GM21367 (cell line): ENCODE data around the gene MTRF1.
A peak's percentile ranks its signal among the peaks of the same experiment; 100 is the strongest.

Source experiments
- ATAC-seq: cut with Tn5 transposase; IDR thresholded peaks from one replicate; pipeline ENCODE4 v1.9.1; 2021; ENCODE audit not compliant: unreplicated experiment

MTRF1 gene

DNA sequence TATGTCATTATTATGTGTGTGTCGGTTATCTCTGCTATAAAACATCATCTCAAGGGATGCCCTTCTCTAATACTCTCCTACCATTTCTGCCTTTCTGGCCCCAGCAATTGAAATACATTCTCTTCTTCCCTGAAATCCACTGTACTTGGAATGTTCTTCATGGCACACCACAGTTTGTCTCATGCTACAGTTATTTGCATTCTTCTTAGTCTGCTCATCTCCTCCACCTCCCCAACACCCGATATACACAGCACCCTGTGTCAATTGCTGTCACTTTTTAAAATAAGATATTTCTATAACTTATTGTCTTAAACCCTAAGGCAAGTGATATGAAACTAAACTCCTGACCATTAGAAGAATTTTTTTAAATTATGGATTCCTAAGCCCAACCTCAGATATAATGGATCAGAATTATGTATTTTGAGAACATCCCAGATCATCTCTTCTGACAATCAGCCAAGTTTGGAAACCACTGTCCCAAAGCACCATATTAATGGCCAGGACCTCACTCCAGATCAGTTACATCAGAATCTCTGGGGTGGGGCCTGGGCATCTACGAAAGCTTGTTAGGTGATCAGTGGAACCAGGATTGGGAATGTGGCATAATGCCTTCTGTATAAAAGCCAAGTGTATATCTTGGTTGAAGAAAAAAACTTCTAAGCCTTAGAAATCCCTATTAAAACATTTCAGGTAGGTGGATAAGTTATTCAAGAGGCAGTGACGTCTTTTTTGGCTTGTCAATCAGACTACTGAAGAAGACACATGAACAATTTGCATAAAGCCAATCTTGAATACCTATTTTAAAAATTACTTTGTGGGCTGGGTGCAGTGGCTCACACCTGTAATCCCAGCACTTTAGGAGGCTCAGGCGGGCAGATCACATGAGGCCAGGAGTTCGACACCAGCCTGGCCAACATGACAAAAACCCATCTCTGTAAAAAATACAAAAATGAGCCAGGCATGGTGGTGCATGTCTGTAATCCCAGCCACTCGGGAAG is 39.0 kb downstream of the MTRF1 start:
- ATAC-seq: no peak

DNA sequence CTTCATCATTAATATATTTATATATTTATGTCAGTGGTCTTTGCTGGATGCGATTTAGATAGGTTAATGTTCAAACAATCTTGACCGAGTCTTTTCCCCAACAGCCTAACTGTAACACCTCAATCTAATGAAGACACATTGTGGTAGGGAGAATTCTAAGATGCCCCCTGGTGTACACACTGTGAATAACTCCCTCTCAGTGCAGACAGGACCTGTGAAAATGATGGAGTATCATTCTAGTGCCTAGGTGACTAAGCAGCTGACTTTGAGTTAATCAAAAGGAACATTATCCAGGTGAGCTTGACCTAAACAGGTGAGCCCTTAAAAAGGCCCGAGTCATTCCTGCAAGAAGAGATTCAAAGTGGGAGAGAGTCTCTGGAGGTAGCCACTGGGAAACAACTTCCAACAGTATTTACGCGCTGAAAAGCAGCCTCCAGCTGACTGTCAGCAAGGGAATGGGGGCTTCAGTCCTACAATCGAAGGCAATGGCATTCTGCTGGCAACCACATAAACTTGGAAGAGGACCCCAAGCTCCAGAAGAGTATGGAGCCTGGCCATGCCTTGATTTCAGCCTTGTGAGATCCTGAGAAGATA is 41.0 kb downstream of the MTRF1 start:
- ATAC-seq: no peak

DNA sequence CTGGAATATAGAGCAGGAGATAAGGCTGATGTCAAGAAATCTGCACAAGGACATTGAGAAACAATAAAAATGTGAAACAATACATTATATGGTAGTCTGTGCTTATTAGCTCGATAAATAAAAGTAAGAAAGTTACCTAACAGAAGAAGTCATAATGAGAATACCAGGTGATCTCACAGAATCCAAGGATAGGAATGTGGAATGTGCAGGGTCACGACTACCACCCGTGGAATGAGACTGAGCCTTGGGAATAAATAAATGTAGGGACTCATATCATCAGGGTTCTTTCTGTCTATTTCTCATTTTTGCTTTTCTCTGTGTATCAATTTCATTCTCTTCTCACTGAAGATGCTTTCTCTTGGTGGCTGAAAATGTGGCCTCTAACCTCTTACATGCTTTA is 43.0 kb downstream of the MTRF1 start:
- ATAC-seq: no peak

DNA sequence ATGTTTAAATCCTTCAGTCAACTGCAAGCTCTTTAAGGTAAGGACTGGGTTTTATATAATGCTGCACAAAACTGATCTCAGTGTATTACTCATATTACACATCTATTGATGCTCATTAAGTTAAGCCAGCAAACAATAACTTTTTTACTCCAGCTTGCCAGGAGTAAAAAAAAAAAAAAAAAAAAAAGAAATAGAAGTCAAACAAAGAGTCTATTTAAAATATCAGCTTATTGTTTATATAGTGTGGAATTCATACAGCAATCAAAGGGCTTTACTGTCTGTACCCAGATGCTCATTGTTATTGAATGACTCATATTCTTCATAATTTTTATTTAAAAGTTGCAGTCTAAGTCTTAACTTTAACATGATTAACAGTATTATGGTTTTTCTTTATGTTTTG is 47.2 kb downstream of the MTRF1 start:
- no peak for ATAC-seq

DNA sequence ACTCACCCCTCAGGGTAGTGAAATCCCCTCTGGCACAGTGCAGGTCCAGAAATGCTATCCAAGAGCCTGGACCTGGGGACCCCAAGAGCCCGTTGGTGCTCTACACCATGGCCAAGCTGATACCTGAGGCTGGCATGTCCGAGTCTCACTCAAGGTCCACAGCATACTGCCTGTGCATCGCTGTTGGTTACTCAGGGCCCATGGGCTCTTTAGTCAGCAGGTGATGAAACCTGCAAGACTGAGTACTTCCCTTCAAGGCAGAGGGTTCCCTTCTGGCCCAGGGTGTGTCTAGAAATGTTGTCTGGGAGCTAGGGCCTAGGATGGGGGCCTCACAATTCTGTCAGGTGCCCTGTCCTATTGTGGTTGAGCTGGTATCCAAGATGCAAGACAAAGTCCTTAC is 49.5 kb downstream of the MTRF1 start:
- no peak for ATAC-seq

DNA sequence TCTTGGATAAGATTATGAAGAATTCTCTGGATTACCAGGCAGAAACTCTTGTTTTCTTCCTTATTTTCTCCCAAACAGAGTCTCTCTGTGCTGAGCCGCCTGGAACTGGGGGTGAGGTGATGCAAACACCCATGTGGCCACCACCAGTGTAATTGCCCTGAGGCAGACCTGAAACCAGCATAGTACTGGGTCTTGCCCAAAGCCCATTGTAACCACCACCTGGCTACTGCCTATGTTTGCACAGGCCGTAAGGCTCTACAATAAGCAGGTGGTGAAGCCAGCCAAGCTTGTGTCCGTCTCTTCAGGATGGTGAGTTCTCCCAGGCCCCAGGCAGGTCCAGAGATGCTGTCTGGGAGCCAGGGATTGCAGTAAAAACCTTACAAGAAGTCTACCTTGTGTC is 50.1 kb downstream of the MTRF1 start:
- no peak for ATAC-seq

DNA sequence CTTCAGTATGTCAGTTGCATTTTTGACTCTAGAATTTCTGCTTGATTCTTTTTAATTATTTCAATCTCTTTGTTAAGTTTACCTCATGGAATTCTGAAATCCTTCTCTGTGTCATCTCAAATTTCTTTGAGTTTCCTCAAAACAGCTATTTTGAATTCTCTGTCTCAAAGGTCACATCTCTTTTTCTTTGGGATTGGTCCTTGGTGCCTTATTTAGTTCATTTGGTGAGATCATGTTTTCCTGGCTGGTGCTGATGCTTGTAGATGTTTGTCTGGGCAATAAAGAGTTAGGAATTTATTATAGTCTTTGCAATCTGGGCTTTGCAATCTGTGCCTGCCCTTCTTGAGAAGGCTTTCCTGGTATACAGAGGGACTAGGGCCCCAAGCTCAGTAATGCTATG is 50.5 kb downstream of the MTRF1 start:
- ATAC-seq: no peak

DNA sequence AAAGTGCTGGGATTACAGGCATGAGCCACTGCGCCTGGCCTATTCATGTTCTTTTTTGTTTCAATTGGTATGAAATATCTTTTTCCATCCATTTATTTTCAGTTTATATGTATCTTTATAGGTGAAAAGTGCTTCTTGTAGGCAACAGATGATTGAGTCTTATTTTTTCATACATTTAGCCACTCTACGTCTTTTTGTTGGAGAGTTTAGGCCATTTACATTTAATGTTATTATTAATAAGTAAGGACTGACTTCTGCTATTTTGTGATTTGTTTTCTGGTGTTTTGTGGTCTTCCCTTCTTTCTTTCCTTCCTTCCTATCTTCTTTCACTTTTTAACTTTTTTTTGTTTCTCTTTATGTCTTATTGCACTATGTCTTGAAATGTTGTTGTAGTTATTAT is 52.3 kb downstream of the MTRF1 start:
- no peak for ATAC-seq

DNA sequence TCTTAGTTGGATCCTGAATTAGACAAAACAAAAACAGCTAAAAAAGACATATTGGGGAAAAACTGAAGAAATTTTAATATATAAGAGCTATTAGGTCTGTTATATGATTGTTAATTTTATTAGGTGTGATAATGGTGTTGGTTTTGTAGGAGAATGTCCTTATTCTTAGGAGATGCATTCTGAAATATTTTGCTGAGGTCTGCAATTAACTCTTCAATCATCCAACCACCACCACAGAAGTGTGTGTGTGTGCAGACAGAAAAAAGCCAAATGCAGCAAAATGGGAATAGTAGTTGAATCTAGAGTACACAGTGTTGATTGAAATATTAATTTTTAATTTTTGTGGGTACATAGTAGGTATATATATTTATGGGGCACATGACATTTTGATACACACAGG is 56.9 kb downstream of the MTRF1 start:
- ATAC-seq: no peak

DNA sequence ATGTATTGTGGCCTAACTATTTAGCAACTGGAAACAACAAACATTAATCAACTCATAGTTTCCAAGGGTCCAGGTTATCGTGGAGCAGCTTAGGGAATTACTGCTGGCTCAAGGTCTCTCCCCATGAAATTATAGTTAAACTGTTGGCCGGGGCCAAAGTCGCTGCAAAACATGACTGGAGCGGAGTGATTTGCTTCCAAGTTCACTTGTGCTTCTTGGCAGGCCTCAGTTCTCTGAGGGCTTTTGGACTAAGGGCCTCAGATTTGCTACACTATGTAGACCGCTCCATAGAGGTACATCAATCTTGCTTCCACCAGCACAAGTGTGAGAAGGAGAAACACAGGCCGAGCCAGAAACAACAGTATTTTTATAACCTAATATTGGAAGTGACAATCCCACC is 59.6 kb downstream of the MTRF1 start:
- ATAC-seq: no peak

DNA sequence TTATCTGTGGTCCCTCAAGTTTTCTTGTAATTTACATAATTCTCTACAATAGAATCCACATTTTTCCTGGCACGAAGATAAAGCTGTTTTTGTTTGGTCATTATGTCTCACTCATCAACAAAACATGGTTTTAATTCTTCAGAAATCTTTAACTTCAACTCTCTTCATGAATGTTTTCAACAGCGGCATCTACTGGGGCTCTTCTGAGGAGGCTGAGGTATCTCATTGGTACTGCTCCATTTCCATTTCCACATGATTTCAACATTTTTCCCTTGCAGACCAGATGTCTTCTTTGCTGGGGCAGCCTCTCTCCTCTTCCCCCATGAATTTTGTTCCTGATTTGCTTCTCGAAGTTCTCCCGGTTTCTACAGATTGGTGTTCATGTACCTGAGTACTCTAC is 63.2 kb downstream of the MTRF1 start:
- ATAC-seq: no peak

DNA sequence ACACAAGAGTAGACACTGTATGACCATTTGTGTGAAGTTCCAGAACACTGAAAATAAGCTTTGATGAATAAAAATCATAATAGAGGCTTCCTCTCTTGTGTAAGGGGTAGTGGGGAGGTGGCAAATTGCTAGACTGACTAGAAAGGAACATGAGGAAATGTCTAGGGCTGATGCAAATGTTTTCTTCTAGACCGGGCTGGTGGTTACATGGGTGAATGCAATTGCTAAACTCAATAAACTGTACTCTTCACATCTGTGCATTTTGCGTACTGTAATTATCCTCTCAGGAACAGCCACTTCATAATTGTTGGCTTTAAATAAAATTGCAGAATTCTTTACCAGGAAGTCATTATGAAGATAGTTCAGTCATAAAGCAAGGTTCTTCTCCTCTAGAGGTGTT is 63.9 kb downstream of the MTRF1 start:
- peak; percentile 82 for ATAC-seq

DNA sequence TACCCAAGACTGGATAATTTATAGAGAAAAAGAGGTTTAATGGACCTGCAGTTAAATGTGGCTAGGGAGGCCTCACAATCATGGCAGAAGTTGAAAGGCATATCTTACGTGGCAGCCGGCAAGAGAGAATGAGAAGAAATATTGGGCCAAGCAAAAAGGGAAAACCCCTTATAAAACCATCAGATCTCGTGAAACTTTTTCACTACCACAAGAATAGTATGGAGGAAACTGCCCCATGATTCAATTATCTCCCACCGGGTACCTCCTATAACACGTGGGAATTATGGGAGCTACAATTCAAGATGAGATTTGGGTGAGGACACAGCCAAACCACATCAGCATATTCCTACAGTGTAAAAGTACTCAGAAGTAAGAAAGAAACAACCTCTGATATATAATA is 64.3 kb downstream of the MTRF1 start:
- ATAC-seq: no peak

DNA sequence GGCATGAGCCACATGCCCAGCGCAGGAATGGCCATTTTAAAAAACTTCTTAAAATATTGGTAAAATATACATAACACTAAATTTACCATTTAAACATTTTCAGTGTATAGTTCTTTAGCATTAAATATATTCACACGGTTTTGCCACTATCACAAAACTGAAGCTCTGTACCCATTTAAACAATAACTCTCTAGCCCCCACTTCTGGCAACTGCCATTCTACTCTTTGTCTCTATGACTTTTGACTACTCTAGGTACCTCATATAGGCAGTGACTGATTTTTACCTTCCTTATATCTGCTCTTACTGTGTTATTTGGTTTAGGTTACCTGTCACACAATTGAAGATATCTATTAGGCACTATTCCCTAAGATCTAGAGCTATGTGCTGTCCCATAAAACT is 66.8 kb downstream of the MTRF1 start:
- no peak for ATAC-seq

DNA sequence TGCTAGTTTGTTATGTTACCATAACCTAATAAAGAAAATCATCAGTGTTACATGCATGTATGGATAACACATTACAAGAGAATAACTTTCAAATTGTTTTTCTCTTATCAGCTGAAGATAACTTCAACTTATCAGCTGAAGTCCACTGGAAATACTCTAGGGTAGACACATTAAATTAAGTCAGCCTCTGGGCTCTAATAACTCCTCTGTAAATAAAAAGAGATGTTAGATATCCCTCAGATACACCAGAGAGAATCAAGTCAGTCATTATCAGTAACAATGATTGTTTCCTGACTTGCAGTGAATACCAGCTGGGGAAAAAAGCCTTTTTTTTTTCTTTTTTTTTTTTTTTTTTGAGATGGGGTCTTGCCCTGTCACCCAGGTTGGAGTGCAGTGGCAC is 67.4 kb downstream of the MTRF1 start:
- ATAC-seq: no peak

DNA sequence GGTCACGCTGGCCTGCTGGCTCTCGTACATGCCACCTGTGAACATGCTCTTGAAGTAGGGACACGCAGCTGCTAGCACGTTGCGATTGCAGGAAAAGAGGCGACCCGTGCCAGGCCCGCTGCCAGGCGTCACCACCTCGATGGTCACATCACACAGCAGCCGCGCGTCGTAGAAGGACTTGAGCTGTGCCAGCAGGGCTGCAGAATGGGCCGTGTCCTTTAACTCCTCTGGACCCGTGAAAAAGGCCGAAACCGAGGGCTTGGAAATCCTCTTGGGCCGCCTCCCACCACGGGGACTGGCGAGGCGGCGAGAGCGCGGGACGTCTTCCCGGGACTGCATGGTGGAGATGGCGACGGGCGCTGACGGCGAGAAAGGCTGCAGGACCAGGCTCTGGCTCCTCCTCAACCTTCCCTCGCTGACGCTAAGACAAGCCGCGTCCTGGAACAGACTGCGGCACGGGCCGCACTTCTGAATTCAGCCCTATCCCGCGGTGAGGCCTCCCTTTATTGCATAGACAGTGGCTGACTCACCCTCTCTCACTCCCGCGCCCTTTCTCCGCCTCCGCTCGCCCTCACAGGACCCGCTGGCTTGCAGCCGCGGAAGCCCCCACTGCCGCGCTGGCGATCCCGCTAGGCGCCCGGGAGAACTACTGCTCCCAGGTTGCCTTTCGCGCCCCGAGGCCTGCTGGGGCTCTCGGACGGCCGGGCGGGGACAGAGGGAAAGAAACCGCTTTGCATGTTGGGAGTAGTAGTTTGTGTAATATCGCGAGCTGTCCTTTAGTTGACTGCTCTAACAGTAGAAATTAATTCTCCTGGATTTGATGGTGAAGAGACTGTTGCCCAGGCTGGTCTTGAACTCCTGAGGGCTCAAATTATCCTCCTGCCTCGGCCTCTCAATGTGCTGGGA is 69.2 kb downstream of the MTRF1 start, which contains the start of gene KBTBD7:
Gene KBTBD7 (minus strand): TSS at position 651 of the 906 bp plus-strand sequence. CDS start 312 bp downstream, at position 339.
- peak; percentile 86 for ATAC-seq

DNA sequence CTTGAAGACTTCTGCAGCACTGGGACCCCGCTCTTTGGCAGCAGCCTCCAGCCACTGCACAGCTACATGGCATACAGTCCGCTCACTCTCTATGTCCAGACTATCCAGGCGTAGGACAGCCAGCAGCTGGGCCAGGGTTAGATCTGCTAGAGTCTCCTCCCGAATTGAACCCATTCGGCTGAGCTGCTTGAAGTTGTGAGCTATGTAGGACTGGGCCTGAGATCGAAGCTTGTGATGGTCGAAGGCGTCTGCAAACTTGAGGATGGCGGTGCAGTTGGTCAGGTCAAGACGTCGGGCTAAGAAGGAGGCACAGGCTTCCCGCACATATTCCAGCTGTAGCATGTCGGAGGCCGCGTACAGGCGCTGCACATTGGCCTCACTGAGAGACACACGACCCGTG is 69.9 kb downstream of the MTRF1 start:
- ATAC-seq: no peak

DNA sequence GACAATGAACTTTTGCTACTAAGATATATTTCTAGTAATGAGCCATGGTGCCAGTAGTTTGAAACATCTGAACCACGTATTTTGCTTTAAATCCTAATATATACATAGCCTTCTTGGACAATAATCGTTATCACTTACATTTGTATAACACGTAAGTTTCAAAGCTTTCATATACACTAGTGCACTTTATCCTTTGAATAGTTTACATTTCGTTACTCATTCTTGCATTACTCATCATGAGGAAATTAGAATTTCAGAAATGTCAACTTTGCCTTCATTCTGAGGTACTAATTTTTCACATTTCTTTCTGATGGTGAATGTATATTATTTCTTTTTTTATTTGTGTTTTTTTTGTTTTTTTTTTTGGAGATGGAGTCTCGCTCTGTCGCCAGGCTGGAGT is 74.8 kb downstream of the MTRF1 start:
- ATAC-seq: no peak

DNA sequence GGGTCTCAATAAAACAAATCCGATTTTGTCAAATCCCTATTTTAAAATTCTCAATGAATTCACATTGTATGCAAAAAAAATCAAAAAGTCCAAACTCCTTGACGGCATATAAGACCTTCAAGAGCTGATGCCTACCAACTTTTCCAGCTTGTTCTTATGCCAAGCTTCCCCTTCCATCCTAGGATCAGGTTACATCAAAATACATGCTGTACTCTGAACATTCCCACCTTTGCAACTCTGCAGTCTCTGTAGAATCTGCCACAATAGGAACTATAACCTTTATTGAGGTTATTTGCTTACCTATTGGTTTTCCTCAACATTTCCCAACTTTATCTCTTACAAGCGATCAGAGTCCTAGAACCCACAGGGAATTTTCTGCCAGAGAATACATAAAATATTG is 76.9 kb downstream of the MTRF1 start:
- no peak for ATAC-seq

DNA sequence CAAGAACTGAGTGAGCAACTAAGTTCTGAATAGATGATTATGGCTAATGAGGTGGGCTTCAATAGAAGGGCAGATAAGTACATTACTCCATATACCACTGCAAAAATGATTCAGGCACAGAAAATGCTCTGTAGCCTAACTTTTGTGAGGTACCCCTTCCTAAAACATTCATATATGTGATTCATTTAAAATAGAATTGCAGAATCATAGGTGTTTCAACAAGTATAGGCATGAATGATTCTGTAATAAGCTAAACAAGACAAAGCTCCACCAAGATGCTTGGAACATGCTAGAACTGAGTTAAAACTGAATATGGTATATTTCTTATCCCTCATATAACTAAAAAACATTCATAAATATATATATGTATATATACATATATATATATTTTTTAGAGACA is 81.1 kb downstream of the MTRF1 start:
- ATAC-seq: no peak

DNA sequence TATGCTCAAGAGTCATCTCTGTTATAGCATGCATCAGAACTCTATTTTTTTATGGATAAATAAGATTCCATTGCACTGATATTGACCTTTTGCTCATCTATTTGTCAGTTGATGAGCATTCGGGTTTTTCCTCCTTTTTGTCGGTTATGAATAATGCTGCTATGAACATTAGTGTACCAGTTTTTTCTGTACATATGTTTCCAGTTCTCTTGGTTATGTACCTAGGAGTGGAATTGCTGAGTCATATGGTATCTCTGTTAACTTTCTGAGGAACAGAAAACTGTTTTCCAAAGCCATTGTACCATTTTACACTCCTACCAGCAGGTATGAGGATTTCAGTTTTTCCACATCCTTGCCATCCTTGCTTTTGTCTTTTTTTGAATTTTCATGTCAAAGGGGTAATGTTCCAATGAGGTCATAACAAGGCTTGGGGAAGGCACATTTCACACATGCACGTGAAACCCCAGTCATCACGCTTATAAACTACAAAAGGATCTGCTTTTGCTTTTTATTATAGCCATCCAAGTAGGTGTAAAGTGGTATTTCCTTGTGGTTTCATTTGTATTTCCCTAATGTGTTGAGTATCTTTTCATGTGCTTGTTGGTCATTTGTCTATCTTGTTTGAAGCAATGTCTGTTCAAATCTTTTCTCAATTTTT is 83.7 kb downstream of the MTRF1 start:
- ATAC-seq: no peak
